Central memory CD4-positive, alpha-beta T cell (primary cell): ENCODE measurements around the gene COL26A1.
"Not testable (repeated sequence)": the region's sequence is repeated elsewhere in the genome, so short reads cannot be mapped to it uniquely, and the experiment has no call there.

ENCODE experiments used
- DNase-seq: peaks from one replicate; pipeline ENCODE4 v3.0.0; 2022

The COL26A1 gene

GRCh38 chr7:101602484-101603241 is 240.0 kb downstream of the COL26A1 start:
- DNase-seq = peak; percentile 44

- no peak for DNase-seq
Observed at GRCh38 chr7:101604331-101604933, 241.8 kb downstream of the COL26A1 start.

- DNase-seq = not testable (repeated sequence)
Observed at GRCh38 chr7:101604934-101605332, 242.3 kb downstream of the COL26A1 start.

GRCh38 chr7:101605611-101606497 is 243.2 kb downstream of the COL26A1 start:
- DNase-seq = no peak

GRCh38 chr7:101606498-101606923 is 243.8 kb downstream of the COL26A1 start:
- DNase-seq = no peak
